ENCODE data around the gene UBE2N. TPM values are rescaled to one million over a fixed set of nuclear protein-coding genes. Genes with fewer than 3 reads are reported as not detected.
"Not testable (repeated sequence)": the region's sequence is repeated elsewhere in the genome, so short reads cannot be mapped to it uniquely, and the experiment has no call there.

The UBE2N gene
- total RNA-seq, 2 experiments from 2014 or later: 186 to 279 TPM

- H3K4me3 Mint-ChIP-seq: no peak overlapping the region
- ATAC-seq: peak; percentile 66
Measured at GRCh38 chr12:93402333-93403311, 39.1 kb downstream of the UBE2N start.

GRCh38 chr12:93399183-93399863, 42.4 kb downstream of the UBE2N start:
- not testable (repeated sequence) for H3K27ac Mint-ChIP-seq

More at GRCh38 chr12:93402333-93403311, 39.1 kb downstream of the UBE2N start:
- H3K27ac Mint-ChIP-seq: peak overlapping the region; percentile 32
- CTCF ChIA-PET: interaction anchor here (0.6 to 3.0 kb wide), 10 partner anchors 13 to 415 kb away, joined by 3 to 21 read pairs (median 3); no protein-coding TSS in a partner anchor
- peaks cover 44% of the 10 kb centered on the region for H3K36me3 Mint-ChIP-seq (ENCODE audit: low read depth)
- DNase-seq: peak; percentile 63
- intact Hi-C loops (cut with DNase I, micrococcal nuclease): loop anchor here in 1 of 2 experiments (2.0 kb wide), 1 partner anchor 14 kb away; no protein-coding TSS in a partner anchor
- H3K27me3 Mint-ChIP-seq: no peaks in the 10 kb centered on the region
- H3K9me3 Mint-ChIP-seq (ENCODE audit: low read depth): no peaks in the 10 kb centered on the region
- POLR2A ChIA-PET: interaction anchor here (0.7 to 1.9 kb wide), 4 partner anchors 15 to 312 kb away, joined by 3 to 11 read pairs (median 6); no protein-coding TSS in a partner anchor
- peaks cover 34% of the 10 kb centered on the region for H3K4me1 Mint-ChIP-seq

GRCh38 chr12:93397412-93397811, 44.3 kb downstream of the UBE2N start:
- H3K27me3 Mint-ChIP-seq: no peaks in the 10 kb centered on the region
- H3K36me3 Mint-ChIP-seq (ENCODE audit: low read depth): peaks cover 17% of the 10 kb centered on the region
- peaks cover 4% of the 10 kb centered on the region for H3K4me1 Mint-ChIP-seq
- no peak overlapping the region for H3K4me3 Mint-ChIP-seq
- no peak overlapping the region for H3K27ac Mint-ChIP-seq
- ChIA-PET POLR2A (interaction anchor here (0.6 kb wide), 1 partner anchor 41 kb away, joined by 7 read pairs; no protein-coding TSS in a partner anchor), CTCF (interaction anchor here (0.6 to 3.7 kb wide), 31 partner anchors 8 to 611 kb away, joined by 3 to 31 read pairs (median 4); no protein-coding TSS in a partner anchor)
- intact Hi-C loops (cut with DNase I, micrococcal nuclease): loop anchor here (2.0 to 5.0 kb wide), 3 partner anchors 373 to 610 kb away; no protein-coding TSS in a partner anchor
- H3K9me3 Mint-ChIP-seq (ENCODE audit: low read depth): no peaks in the 10 kb centered on the region
- DNase-seq (no peak), ATAC-seq (no peak)

More at GRCh38 chr12:93399183-93399863, 42.4 kb downstream of the UBE2N start:
- H3K4me3 Mint-ChIP-seq; H3K9me3 Mint-ChIP-seq (ENCODE audit: low read depth); POLR2A ChIA-PET; H3K27me3 Mint-ChIP-seq; DNase-seq: not testable (repeated sequence)
- intact Hi-C loops (cut with DNase I, micrococcal nuclease): loop anchor here in 1 of 2 experiments (5.0 kb wide), 2 partner anchors 572 to 612 kb away; no protein-coding TSS in a partner anchor
- Mint-ChIP-seq H3K4me1 (peaks cover 18% of the 10 kb centered on the region), H3K36me3 (ENCODE audit: low read depth) (peaks cover 30% of the 10 kb centered on the region)
- peak; percentile 96 for ATAC-seq
- CTCF ChIA-PET: interaction anchor here (2.2 kb wide), 1 partner anchor 9 kb away, joined by 9 read pairs; no protein-coding TSS in a partner anchor

GRCh38 chr12:93393425-93393824, 48.3 kb downstream of the UBE2N start:
- ChIA-PET POLR2A (no interaction called here), CTCF (no interaction called here)
- H3K4me3 Mint-ChIP-seq: no peak overlapping the region
- peaks cover 26% of the 10 kb centered on the region for H3K4me1 Mint-ChIP-seq
- H3K9me3 Mint-ChIP-seq (ENCODE audit: low read depth): no peaks in the 10 kb centered on the region
- peaks cover 24% of the 10 kb centered on the region for H3K36me3 Mint-ChIP-seq (ENCODE audit: low read depth)
- H3K27ac Mint-ChIP-seq: no peak overlapping the region
- no peak for ATAC-seq
- intact Hi-C loops (cut with DNase I, micrococcal nuclease): no loop called here
- no peak for DNase-seq
- H3K27me3 Mint-ChIP-seq: no peaks in the 10 kb centered on the region

GRCh38 chr12:93390549-93391297, 51.0 kb downstream of the UBE2N start:
- H3K9me3 Mint-ChIP-seq (ENCODE audit: low read depth): no peaks in the 10 kb centered on the region
- intact Hi-C loops (cut with DNase I, micrococcal nuclease): no loop called here
- peaks cover 43% of the 10 kb centered on the region for H3K4me1 Mint-ChIP-seq
- ATAC-seq (no peak), DNase-seq (no peak)
- no peak overlapping the region for H3K4me3 Mint-ChIP-seq
- CTCF ChIA-PET: interaction anchor here (1.1 to 1.3 kb wide), 2 partner anchors 21 to 29 kb away, joined by 3 to 7 read pairs; no protein-coding TSS in a partner anchor
- peak overlapping the region; percentile 10 for H3K27ac Mint-ChIP-seq
- POLR2A ChIA-PET: interaction anchor here (0.7 kb wide), 1 partner anchor 37 kb away, joined by 3 read pairs; no protein-coding TSS in a partner anchor
- H3K27me3 Mint-ChIP-seq: no peaks in the 10 kb centered on the region
- H3K36me3 Mint-ChIP-seq (ENCODE audit: low read depth): peaks cover 32% of the 10 kb centered on the region

- no peak for ATAC-seq
- Mint-ChIP-seq H3K4me3 (no peak overlapping the region), H3K27ac (no peak overlapping the region), H3K9me3 (ENCODE audit: low read depth) (no peaks in the 10 kb centered on the region), H3K36me3 (ENCODE audit: low read depth) (peaks cover 37% of the 10 kb centered on the region), H3K4me1 (peaks cover 48% of the 10 kb centered on the region), H3K27me3 (no peaks in the 10 kb centered on the region)
- intact Hi-C loops (cut with DNase I, micrococcal nuclease): no loop called here
- ChIA-PET POLR2A (interaction anchor here (0.7 kb wide), 1 partner anchor 403 kb away, joined by 3 read pairs; no protein-coding TSS in a partner anchor), CTCF (interaction anchor here (0.9 to 1.3 kb wide), 2 partner anchors 30 to 395 kb away, joined by 3 to 7 read pairs; no protein-coding TSS in a partner anchor)
- DNase-seq: no peak
Measured at GRCh38 chr12:93390031-93390430, 51.7 kb downstream of the UBE2N start.

GRCh38 chr12:93387780-93388179, 54.0 kb downstream of the UBE2N start:
- H3K4me1 Mint-ChIP-seq: peaks cover 62% of the 10 kb centered on the region
- no peak overlapping the region for H3K4me3 Mint-ChIP-seq
- ATAC-seq: peak; percentile 89
- H3K27me3 Mint-ChIP-seq: no peaks in the 10 kb centered on the region
- POLR2A ChIA-PET: interaction anchor here (0.7 to 1.0 kb wide), 3 partner anchors 15 to 398 kb away, joined by 3 to 7 read pairs (median 4); no protein-coding TSS in a partner anchor
- peaks cover 41% of the 10 kb centered on the region for H3K36me3 Mint-ChIP-seq (ENCODE audit: low read depth)
- intact Hi-C loops (cut with DNase I, micrococcal nuclease): loop anchor here (1.0 to 10.0 kb wide), 6 partner anchors 7 to 603 kb away; no protein-coding TSS in a partner anchor
- DNase-seq: peak; percentile 74
- H3K27ac Mint-ChIP-seq: peak overlapping the region; percentile 53
- CTCF ChIA-PET: interaction anchor here (0.7 to 2.2 kb wide), 5 partner anchors 9 to 793 kb away, joined by 3 to 14 read pairs (median 4); no protein-coding TSS in a partner anchor
- no peaks in the 10 kb centered on the region for H3K9me3 Mint-ChIP-seq (ENCODE audit: low read depth)

- H3K27me3 Mint-ChIP-seq; ATAC-seq; POLR2A ChIA-PET; H3K9me3 Mint-ChIP-seq (ENCODE audit: low read depth); DNase-seq: not testable (repeated sequence)
- peaks cover 24% of the 10 kb centered on the region for H3K36me3 Mint-ChIP-seq (ENCODE audit: low read depth)
- intact Hi-C loops (cut with DNase I, micrococcal nuclease): loop anchor here in 1 of 2 experiments (5.0 to 10.0 kb wide), 2 partner anchors 35 to 597 kb away; no protein-coding TSS in a partner anchor
- H3K4me1 Mint-ChIP-seq: peaks cover 47% of the 10 kb centered on the region
- peak overlapping the region; percentile 98 for H3K4me3 Mint-ChIP-seq
- peak overlapping the region; percentile 99 for H3K27ac Mint-ChIP-seq
- CTCF ChIA-PET: interaction anchor here (0.5 to 2.4 kb wide), 8 partner anchors 13 to 394 kb away, joined by 3 to 15 read pairs (median 4); partner anchors contain the start of gene MRPL42
Measured at GRCh38 chr12:93381976-93382437, 59.7 kb downstream of the UBE2N start.

GRCh38 chr12:93381161-93381975, 60.4 kb downstream of the UBE2N start:
- ChIA-PET POLR2A (interaction anchor here (1.5 kb wide), 1 partner anchor 38 kb away, joined by 12 read pairs; no protein-coding TSS in a partner anchor), CTCF (interaction anchor here (0.5 to 2.4 kb wide), 11 partner anchors 15 to 394 kb away, joined by 3 to 15 read pairs (median 3); partner anchors contain the start of gene MRPL42)
- Mint-ChIP-seq H3K9me3 (ENCODE audit: low read depth) (no peaks in the 10 kb centered on the region), H3K27ac (peak overlapping the region; percentile 99), H3K36me3 (ENCODE audit: low read depth) (peaks cover 22% of the 10 kb centered on the region), H3K4me3 (peak overlapping the region; percentile 98), H3K4me1 (peaks cover 49% of the 10 kb centered on the region), H3K27me3 (no peaks in the 10 kb centered on the region)
- intact Hi-C loops (cut with DNase I, micrococcal nuclease): loop anchor here in 1 of 2 experiments (5.0 to 10.0 kb wide), 2 partner anchors 36 to 597 kb away; no protein-coding TSS in a partner anchor
- ATAC-seq (no peak), DNase-seq (no peak)

Data from activated CD4-positive, alpha-beta T cell treated with anti-CD3 and anti-CD28 coated beads for 36 hours (primary cell).